Natural killer cell (primary cell): ENCODE results near the gene HSPH1. TPM values are rescaled to one million over a fixed set of nuclear protein-coding genes. Genes with fewer than 3 reads are reported as not detected.

Source experiments
- ATAC-seq, 3 donors: fragments of 150-1000 bp in 2 of 3; fragments of 200-7000 bp in 1 of 3; cut with Tn5 transposase; 1 replicate in 1 of 3; 2 replicates in 2 of 3; pipeline ENCODE4 v1.10.0; 2021; ENCODE audit warnings: mild to moderate bottlenecking in 2 of 3, moderate library complexity in 2 of 3
- DNase-seq, 2 donors: peaks; one replicate each; pipeline versions ENCODE4 v3.0.0 to v3.0.0-alpha.2; 2013 to 2021; ENCODE audit warnings: mixed read lengths in 1 of 2
- H3K27ac ChIP-seq: one replicate; pipeline ENCODE4 v1.5.1; 2013; ENCODE audit warnings: mild to moderate bottlenecking, low read length
- H3K27me3 ChIP-seq: one replicate; pipeline ENCODE4 v1.6.1; 2013; ENCODE audit warnings: low read length; ENCODE audit not compliant: control insufficient read depth, insufficient read depth
- H3K36me3 ChIP-seq: one replicate; pipeline ENCODE4 v1.6.1; 2013; ENCODE audit warnings: low read length; ENCODE audit not compliant: control insufficient read depth, insufficient read depth
- H3K4me1 ChIP-seq: one replicate; pipeline ENCODE4 v1.6.1; 2013; ENCODE audit warnings: low read length; ENCODE audit not compliant: control insufficient read depth, insufficient read depth
- H3K4me3 ChIP-seq: one replicate; pipeline ENCODE4 v1.5.1; 2013; ENCODE audit warnings: low read length
- H3K9me3 ChIP-seq: one replicate; pipeline ENCODE4 v1.6.1; 2013; ENCODE audit warnings: low read length; ENCODE audit not compliant: control insufficient read depth, insufficient read depth
- H3K27ac Mint-ChIP-seq, 2 donors: one replicate each; pipeline ENCODE4 v1.8.0; 2022; ENCODE audit warnings: mild to moderate bottlenecking in 2 of 2, mixed read lengths in 2 of 2, moderate library complexity in 1 of 2
- H3K27me3 Mint-ChIP-seq, 2 donors: one replicate each; pipeline ENCODE4 v1.8.0; 2022; ENCODE audit warnings: low read depth in 2 of 2, mixed read lengths in 2 of 2
- H3K36me3 Mint-ChIP-seq: one replicate; pipeline ENCODE4 v1.8.0; 2022; ENCODE audit warnings: mixed read lengths
- H3K4me1 Mint-ChIP-seq, 2 donors: one replicate each; pipeline ENCODE4 v1.8.0; 2022; ENCODE audit warnings: mixed read lengths in 2 of 2
- H3K4me3 Mint-ChIP-seq: one replicate; pipeline ENCODE4 v1.8.0; 2022; ENCODE audit warnings: mild to moderate bottlenecking, moderate library complexity, mixed read lengths
- H3K9me3 Mint-ChIP-seq, 2 donors: one replicate each; pipeline ENCODE4 v1.8.0; 2022; ENCODE audit warnings: mixed read lengths in 2 of 2
- CTCF ChIP-seq: fragments of 200-600 bp; IDR thresholded peaks from one replicate; pipeline ENCODE4 v1.8.0; 2022; ENCODE audit warnings: antibody characterized with exemption
- WGBS: methylation state at CpG from one replicate; pipeline ENCODE4 v1.1.7; 2013; ENCODE audit warnings: missing lambda C conversion rate; ENCODE audit not compliant: insufficient coverage; 5-methylcytosine and 5-hydroxymethylcytosine counted together
- intact Hi-C: fragments of 100-400 bp; cut with micrococcal nuclease; formaldehyde crosslinking; loops from one replicate; pipeline ENCODE4 v1.14.2; 2022
- total RNA-seq, 4 donors: library from RNA; stranded (reverse); fragments of 120-200 nt in 1 of 4; gene quantifications; one replicate each; pipeline versions ENCODE4 v1.2.3 to v1.2.4, GENCODE V29; 2013 to 2022

HSPH1 gene
- total RNA-seq, 3 donors from 2014 or later (not counting 1 experiment from before 2014, with no cell fraction given): 51.2 to 81.6 (median 75.4) TPM

GRCh38 chr13:31114641-31115040 lies 47.1 kb downstream of the HSPH1 start:
- H3K4me1 ChIP-seq: no peaks in the 10 kb centered on the region
- intact Hi-C loops: no loop called here
- no peaks in the 10 kb centered on the region for H3K4me1 Mint-ChIP-seq
- no peak overlapping the region for H3K4me3 Mint-ChIP-seq
- no peaks in the 10 kb centered on the region for H3K36me3 ChIP-seq
- no peaks in the 10 kb centered on the region for H3K27me3 ChIP-seq
- no peaks in the 10 kb centered on the region for H3K9me3 ChIP-seq
- 80% methylated on average over 1 of the region's 4 CpGs for WGBS
- no peak overlapping the region for H3K4me3 ChIP-seq
- H3K27ac ChIP-seq: no peak overlapping the region
- no peak for ATAC-seq
- H3K9me3 Mint-ChIP-seq: no peaks in the 10 kb centered on the region
- DNase-seq: no peak
- H3K36me3 Mint-ChIP-seq: no peaks in the 10 kb centered on the region
- no peak for TF ChIP-seq CTCF
- no peak overlapping the region for H3K27ac Mint-ChIP-seq
- H3K27me3 Mint-ChIP-seq: peaks cover 30 to 42% of the 10 kb centered on the region in 2 donors

- no peak overlapping the region for H3K27ac Mint-ChIP-seq
- no peaks in the 10 kb centered on the region for H3K9me3 Mint-ChIP-seq
- Histone ChIP-seq H3K4me3 (no peak overlapping the region), H3K36me3 (no peaks in the 10 kb centered on the region), H3K4me1 (no peaks in the 10 kb centered on the region), H3K9me3 (no peaks in the 10 kb centered on the region), H3K27ac (no peak overlapping the region), H3K27me3 (peaks cover 2% of the 10 kb centered on the region)
- H3K4me3 Mint-ChIP-seq: no peak overlapping the region
- intact Hi-C loops: no loop called here
- no peak for ATAC-seq
- no peaks in the 10 kb centered on the region for H3K4me1 Mint-ChIP-seq
- H3K27me3 Mint-ChIP-seq: peaks cover 13 to 24% of the 10 kb centered on the region in 2 donors
- H3K36me3 Mint-ChIP-seq: no peaks in the 10 kb centered on the region
- no peak for TF ChIP-seq CTCF
- no peak for DNase-seq
- WGBS: 91% methylated on average over 4 of the region's 4 CpGs
Observed at GRCh38 chr13:31111136-31111535, 50.6 kb downstream of the HSPH1 start.

- Mint-ChIP-seq H3K27me3 (peaks cover 13 to 24% of the 10 kb centered on the region in 2 donors), H3K4me1 (no peaks in the 10 kb centered on the region), H3K4me3 (no peak overlapping the region), H3K27ac (no peak overlapping the region), H3K9me3 (no peaks in the 10 kb centered on the region), H3K36me3 (no peaks in the 10 kb centered on the region)
- DNase-seq: no peak
- Histone ChIP-seq H3K9me3 (no peaks in the 10 kb centered on the region), H3K4me1 (no peaks in the 10 kb centered on the region), H3K27me3 (peaks cover 2% of the 10 kb centered on the region), H3K27ac (no peak overlapping the region), H3K4me3 (no peak overlapping the region), H3K36me3 (no peaks in the 10 kb centered on the region)
- 91% methylated on average over 10 of the region's 10 CpGs for WGBS
- ATAC-seq: no peak
- intact Hi-C loops: no loop called here
- TF ChIP-seq CTCF: no peak
Observed at GRCh38 chr13:31110617-31111016, 51.1 kb downstream of the HSPH1 start.

- Mint-ChIP-seq H3K9me3 (no peaks in the 10 kb centered on the region), H3K27ac (no peak overlapping the region), H3K36me3 (no peaks in the 10 kb centered on the region), H3K27me3 (peaks cover 11 to 24% of the 10 kb centered on the region in 2 donors), H3K4me3 (no peak overlapping the region), H3K4me1 (no peaks in the 10 kb centered on the region)
- intact Hi-C loops: no loop called here
- 89% methylated on average over 7 of the region's 7 CpGs for WGBS
- no peaks in the 10 kb centered on the region for H3K4me1 ChIP-seq
- no peak overlapping the region for H3K27ac ChIP-seq
- no peaks in the 10 kb centered on the region for H3K9me3 ChIP-seq
- DNase-seq: no peak
- no peak for TF ChIP-seq CTCF
- no peak for ATAC-seq
- peaks cover 2% of the 10 kb centered on the region for H3K27me3 ChIP-seq
- H3K4me3 ChIP-seq: no peak overlapping the region
- H3K36me3 ChIP-seq: no peaks in the 10 kb centered on the region
Observed at GRCh38 chr13:31110169-31110568, 51.5 kb downstream of the HSPH1 start.
